Activated naive CD8-positive, alpha-beta T cell (primary cell): ENCODE data around the gene PAF1.

ENCODE experiments used
- H3K27ac Mint-ChIP-seq: one replicate; pipeline ENCODE4 v1.8.0; 2021; ENCODE audit warnings: mixed read lengths
- H3K27me3 Mint-ChIP-seq: one replicate; pipeline ENCODE4 v1.8.0; 2021; ENCODE audit warnings: mixed read lengths
- H3K36me3 Mint-ChIP-seq: one replicate; pipeline ENCODE4 v1.8.0; 2021; ENCODE audit warnings: mixed read lengths
- H3K4me1 Mint-ChIP-seq: one replicate; pipeline ENCODE4 v1.8.0; 2021; ENCODE audit warnings: low read depth, mixed read lengths
- H3K4me3 Mint-ChIP-seq: one replicate; pipeline ENCODE4 v1.8.0; 2021; ENCODE audit warnings: mild to moderate bottlenecking, mixed read lengths
- H3K9me3 Mint-ChIP-seq: one replicate; pipeline ENCODE4 v1.8.0; 2021; ENCODE audit warnings: low read depth, mixed read lengths

The PAF1 gene

GRCh38 chr19:39363901-39364457 is 26.9 kb downstream of the PAF1 start:
- H3K4me3 Mint-ChIP-seq, result no peak overlapping the region
- no peaks in the 10 kb centered on the region for H3K27me3 Mint-ChIP-seq
- peaks cover 2% of the 10 kb centered on the region for H3K4me1 Mint-ChIP-seq
- no peaks in the 10 kb centered on the region for H3K9me3 Mint-ChIP-seq
- H3K36me3 Mint-ChIP-seq, result peaks cover 14% of the 10 kb centered on the region
- no peak overlapping the region for H3K27ac Mint-ChIP-seq

- Mint-ChIP-seq H3K4me1 (peaks cover 2% of the 10 kb centered on the region), H3K36me3 (peaks cover 14% of the 10 kb centered on the region), H3K4me3 (no peak overlapping the region), H3K27ac (no peak overlapping the region), H3K9me3 (no peaks in the 10 kb centered on the region), H3K27me3 (no peaks in the 10 kb centered on the region)
Observed at GRCh38 chr19:39362682-39363657, 27.9 kb downstream of the PAF1 start.

DNA sequence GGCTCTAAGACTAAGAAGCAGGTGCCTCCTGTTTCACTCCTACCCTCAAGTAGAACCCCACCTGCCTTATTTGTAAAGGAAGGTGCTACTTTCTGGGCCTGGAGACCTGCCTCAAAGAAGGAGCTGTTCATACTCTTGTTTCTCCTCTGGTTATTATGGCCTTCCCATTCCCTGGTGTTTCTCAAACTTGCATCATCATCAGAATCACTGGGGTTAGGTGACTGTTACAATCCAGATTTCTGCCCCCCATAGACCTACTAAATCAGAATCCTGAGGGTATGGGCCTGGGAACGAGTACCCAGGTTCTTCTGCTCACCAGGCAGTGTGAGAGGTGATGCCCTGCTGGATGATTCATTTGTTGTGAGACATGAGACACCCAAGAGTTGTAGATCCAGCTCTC is 30.3 kb downstream of the PAF1 start:
- H3K4me1 Mint-ChIP-seq, result peaks cover 2% of the 10 kb centered on the region
- no peaks in the 10 kb centered on the region for H3K9me3 Mint-ChIP-seq
- no peak overlapping the region for H3K27ac Mint-ChIP-seq
- H3K27me3 Mint-ChIP-seq, result no peaks in the 10 kb centered on the region
- peaks cover 16% of the 10 kb centered on the region for H3K36me3 Mint-ChIP-seq
- no peak overlapping the region for H3K4me3 Mint-ChIP-seq

DNA sequence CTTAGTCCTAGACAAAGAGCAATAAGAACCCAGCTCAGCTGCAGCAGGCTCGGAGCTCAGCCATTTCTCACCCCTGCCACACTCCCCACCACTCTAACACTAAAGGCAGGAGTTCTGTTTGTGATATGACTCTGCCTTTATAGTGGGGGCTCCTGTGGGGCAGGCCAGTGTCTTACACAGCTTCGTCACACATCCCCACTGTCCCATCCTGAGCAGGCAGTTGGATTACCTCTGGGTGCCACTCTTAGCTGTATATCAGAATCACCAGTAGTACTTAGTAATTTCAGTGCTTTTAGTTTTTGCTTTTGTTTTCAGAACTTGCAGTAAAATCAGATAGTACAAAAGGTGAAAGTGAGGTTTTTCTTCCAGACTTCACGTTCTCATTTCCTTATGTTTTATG is 31.9 kb downstream of the PAF1 start:
- no peak overlapping the region for H3K4me3 Mint-ChIP-seq
- H3K36me3 Mint-ChIP-seq, result peaks cover 17% of the 10 kb centered on the region
- H3K27me3 Mint-ChIP-seq, result no peaks in the 10 kb centered on the region
- no peak overlapping the region for H3K27ac Mint-ChIP-seq
- no peaks in the 10 kb centered on the region for H3K9me3 Mint-ChIP-seq
- H3K4me1 Mint-ChIP-seq, result peaks cover 2% of the 10 kb centered on the region

DNA sequence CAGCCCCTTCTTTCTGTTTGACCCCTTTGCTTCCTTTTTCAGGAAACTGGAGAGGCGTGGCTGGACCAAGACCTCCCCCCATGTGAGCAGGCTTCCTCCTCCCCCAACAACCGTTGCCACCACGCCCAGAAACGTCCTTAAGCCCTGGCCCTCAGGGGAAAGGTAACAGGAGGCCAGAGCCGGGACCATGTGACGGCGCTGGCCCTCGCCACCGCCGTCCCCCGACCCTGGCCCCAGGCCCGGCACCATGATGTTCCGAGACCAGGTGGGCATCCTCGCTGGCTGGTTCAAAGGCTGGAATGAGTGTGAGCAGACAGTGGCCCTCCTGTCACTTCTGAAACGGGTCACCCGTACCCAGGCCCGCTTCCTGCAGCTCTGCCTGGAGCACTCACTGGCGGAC is 34.3 kb downstream of the PAF1 start:
- Mint-ChIP-seq H3K9me3 (no peaks in the 10 kb centered on the region), H3K4me1 (peaks cover 7% of the 10 kb centered on the region), H3K27ac (no peak overlapping the region), H3K36me3 (peaks cover 18% of the 10 kb centered on the region), H3K4me3 (no peak overlapping the region), H3K27me3 (no peaks in the 10 kb centered on the region)

GRCh38 chr19:39356073-39356472 is 34.8 kb downstream of the PAF1 start:
- no peaks in the 10 kb centered on the region for H3K9me3 Mint-ChIP-seq
- H3K27me3 Mint-ChIP-seq, result no peaks in the 10 kb centered on the region
- H3K27ac Mint-ChIP-seq, result no peak overlapping the region
- H3K4me3 Mint-ChIP-seq, result no peak overlapping the region
- H3K36me3 Mint-ChIP-seq, result peaks cover 18% of the 10 kb centered on the region
- H3K4me1 Mint-ChIP-seq, result peaks cover 13% of the 10 kb centered on the region

DNA sequence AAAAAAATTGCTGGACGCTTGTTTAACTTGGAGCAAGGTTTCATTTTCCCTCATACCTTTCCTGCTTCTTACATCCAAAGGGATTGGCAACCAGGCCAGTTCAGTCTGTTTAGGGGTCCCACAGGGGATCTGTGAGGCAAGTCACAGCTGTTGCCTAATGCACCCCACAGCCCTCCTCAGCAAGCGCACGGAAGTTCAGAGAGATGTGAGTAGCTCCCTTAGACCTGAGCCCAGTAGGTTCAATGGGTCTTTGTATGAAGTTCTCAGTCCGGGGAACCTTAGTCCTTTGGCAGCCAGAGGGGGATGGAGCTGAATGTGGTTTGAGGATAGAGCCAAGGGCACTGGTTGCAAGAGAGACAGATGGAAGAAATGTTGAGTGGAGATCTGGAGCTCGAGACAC is 35.7 kb downstream of the PAF1 start:
- peaks cover 12% of the 10 kb centered on the region for H3K4me1 Mint-ChIP-seq
- H3K9me3 Mint-ChIP-seq, result no peaks in the 10 kb centered on the region
- H3K27me3 Mint-ChIP-seq, result no peaks in the 10 kb centered on the region
- H3K27ac Mint-ChIP-seq, result no peak overlapping the region
- H3K4me3 Mint-ChIP-seq, result no peak overlapping the region
- H3K36me3 Mint-ChIP-seq, result peaks cover 18% of the 10 kb centered on the region

GRCh38 chr19:39352381-39353255 is 38.3 kb downstream of the PAF1 start:
- Mint-ChIP-seq H3K36me3 (peaks cover 14% of the 10 kb centered on the region), H3K9me3 (no peaks in the 10 kb centered on the region), H3K27me3 (no peaks in the 10 kb centered on the region), H3K4me3 (no peak overlapping the region), H3K4me1 (peaks cover 26% of the 10 kb centered on the region), H3K27ac (no peak overlapping the region)

GRCh38 chr19:39351537-39352064 is 39.3 kb downstream of the PAF1 start:
- Mint-ChIP-seq H3K36me3 (peaks cover 12% of the 10 kb centered on the region), H3K4me3 (no peak overlapping the region), H3K4me1 (peaks cover 33% of the 10 kb centered on the region), H3K27me3 (no peaks in the 10 kb centered on the region), H3K27ac (peak overlapping the region; percentile 67), H3K9me3 (no peaks in the 10 kb centered on the region)

DNA sequence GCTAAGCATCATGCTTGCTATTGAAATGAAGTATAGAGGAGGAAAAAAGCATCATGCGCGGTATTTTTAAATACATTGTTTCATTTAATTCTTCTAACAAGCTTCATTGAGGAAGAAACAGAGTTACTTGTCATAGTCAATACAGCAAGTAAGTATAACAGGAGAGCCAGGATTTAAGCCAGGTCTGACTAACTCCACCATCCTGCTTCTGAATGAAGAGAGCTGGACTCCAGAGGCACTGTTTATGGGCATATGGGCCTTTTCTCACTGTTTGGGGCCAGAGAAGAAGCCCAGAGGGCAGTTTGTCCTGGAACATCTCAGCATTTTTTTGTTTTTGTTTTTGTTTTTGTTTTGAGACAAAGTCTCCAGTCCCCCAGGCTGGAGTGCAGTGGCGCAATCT is 40.8 kb downstream of the PAF1 start:
- no peak overlapping the region for H3K27ac Mint-ChIP-seq
- no peaks in the 10 kb centered on the region for H3K27me3 Mint-ChIP-seq
- no peaks in the 10 kb centered on the region for H3K9me3 Mint-ChIP-seq
- peaks cover 47% of the 10 kb centered on the region for H3K4me1 Mint-ChIP-seq
- peaks cover 10% of the 10 kb centered on the region for H3K36me3 Mint-ChIP-seq
- H3K4me3 Mint-ChIP-seq, result no peak overlapping the region

DNA sequence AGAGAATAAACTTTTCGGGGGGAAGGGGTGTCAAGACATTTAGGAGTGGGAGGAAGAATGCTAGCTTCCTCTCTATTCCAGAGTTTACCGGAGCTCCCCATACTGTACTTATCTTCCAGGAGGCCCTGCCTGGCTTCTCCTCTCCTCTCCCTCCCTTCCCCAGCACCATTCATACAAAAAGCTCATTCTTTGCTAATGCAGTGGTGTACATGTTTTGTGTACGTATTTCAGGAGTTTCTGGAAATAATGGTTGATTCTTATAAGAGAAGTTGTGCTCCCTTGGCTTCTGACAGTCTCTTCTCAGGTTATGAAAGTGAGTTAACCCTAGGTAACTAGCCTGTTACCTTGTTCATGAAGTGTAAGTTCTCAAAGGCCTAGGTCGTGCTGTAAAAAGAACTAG is 41.6 kb downstream of the PAF1 start:
- Mint-ChIP-seq H3K9me3 (no peaks in the 10 kb centered on the region), H3K36me3 (peaks cover 9% of the 10 kb centered on the region), H3K4me1 (peaks cover 56% of the 10 kb centered on the region), H3K27ac (no peak overlapping the region), H3K27me3 (no peaks in the 10 kb centered on the region), H3K4me3 (no peak overlapping the region)

DNA sequence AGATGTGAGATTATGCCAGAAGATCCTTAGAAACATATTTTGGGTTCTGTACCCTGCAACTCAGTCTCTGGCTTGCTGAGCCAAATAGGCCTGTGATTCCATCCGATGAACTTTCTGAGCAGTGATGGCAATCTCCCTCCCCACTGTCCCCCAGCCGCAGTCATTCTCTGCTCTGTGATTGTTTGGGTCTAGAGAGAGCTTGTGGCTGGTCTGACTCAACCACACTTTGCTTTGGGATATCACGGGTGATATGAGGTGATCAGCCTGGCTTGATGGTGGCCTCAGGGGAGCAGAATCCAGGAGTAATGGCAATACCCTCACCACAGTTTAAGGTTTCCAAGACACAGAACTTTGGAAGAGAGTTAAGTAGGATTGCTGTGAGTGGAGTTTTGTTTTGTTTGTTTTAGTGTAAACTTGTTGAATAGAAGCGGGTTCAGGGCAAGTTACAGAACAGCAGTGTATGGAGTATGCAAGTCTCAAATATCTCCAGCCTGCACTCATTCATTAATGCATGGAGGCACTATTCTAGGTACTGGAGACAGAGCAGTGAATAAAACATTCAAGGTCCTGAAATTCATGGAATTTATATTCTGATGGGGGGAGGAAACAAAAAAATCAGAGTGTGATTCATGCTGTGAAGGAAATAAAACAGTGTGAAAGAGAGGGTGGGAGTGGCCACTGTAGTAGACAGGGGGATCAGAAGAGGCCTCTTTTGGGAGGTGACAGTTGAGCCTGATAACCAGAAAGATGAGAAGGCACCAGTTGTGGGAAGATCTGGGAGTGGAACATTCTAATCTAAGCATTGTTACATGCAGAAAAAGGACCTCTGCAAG is 43.4 kb downstream of the PAF1 start:
- peak overlapping the region; percentile 37 for H3K27ac Mint-ChIP-seq
- peaks cover 70% of the 10 kb centered on the region for H3K4me1 Mint-ChIP-seq
- H3K9me3 Mint-ChIP-seq, result no peaks in the 10 kb centered on the region
- peaks cover 7% of the 10 kb centered on the region for H3K36me3 Mint-ChIP-seq
- H3K4me3 Mint-ChIP-seq, result no peak overlapping the region
- no peaks in the 10 kb centered on the region for H3K27me3 Mint-ChIP-seq

GRCh38 chr19:39345956-39346355 is 45.0 kb downstream of the PAF1 start:
- Mint-ChIP-seq H3K27me3 (no peaks in the 10 kb centered on the region), H3K4me1 (peaks cover 65% of the 10 kb centered on the region), H3K36me3 (peaks cover 2% of the 10 kb centered on the region), H3K27ac (no peak overlapping the region), H3K4me3 (peak overlapping the region; percentile 0), H3K9me3 (no peaks in the 10 kb centered on the region)

GRCh38 chr19:39342647-39343305 is 48.1 kb downstream of the PAF1 start:
- peak overlapping the region; percentile 78 for H3K27ac Mint-ChIP-seq
- H3K27me3 Mint-ChIP-seq, result no peaks in the 10 kb centered on the region
- no peaks in the 10 kb centered on the region for H3K36me3 Mint-ChIP-seq
- H3K9me3 Mint-ChIP-seq, result no peaks in the 10 kb centered on the region
- peak overlapping the region; percentile 82 for H3K4me3 Mint-ChIP-seq
- H3K4me1 Mint-ChIP-seq, result peaks cover 72% of the 10 kb centered on the region
